Skeletal muscle cell (primary cell): ENCODE measurements around the gene MGAT3.

Experiments used
- DNase-seq: peaks from one replicate; pipeline ENCODE4 v3.0.0-alpha.2; 2010; ENCODE audit warnings: low read depth
- H3K4me3 ChIP-seq: 2 replicates; pipeline ENCODE4 v1.5.1; 2011; ENCODE audit warnings: low read depth, mild to moderate bottlenecking, control low read depth, low read length, moderate library complexity

MGAT3 gene

DNA sequence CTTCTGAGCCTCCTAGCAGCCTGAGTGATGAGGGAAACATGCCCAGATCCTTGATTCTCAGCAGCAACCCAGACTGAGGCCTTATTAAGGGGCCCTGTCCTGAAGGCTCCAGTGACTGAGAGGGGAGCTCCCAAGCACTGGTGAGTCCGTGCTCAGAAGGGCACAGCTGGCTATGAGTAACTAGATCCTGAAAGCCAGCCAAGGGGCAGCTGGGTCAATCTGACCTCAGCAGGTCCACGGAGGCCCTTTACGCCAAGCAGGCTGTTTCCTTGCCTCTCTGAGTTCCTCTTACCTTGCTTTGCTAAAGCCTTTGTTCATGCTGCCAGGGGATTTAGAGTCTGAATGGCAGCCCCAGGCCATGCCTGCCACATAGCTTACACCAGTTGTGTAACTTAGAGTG, 26.0 kb downstream of the MGAT3 start:
- DNase-seq, result no peak
- no peak overlapping the region for H3K4me3 ChIP-seq

DNA sequence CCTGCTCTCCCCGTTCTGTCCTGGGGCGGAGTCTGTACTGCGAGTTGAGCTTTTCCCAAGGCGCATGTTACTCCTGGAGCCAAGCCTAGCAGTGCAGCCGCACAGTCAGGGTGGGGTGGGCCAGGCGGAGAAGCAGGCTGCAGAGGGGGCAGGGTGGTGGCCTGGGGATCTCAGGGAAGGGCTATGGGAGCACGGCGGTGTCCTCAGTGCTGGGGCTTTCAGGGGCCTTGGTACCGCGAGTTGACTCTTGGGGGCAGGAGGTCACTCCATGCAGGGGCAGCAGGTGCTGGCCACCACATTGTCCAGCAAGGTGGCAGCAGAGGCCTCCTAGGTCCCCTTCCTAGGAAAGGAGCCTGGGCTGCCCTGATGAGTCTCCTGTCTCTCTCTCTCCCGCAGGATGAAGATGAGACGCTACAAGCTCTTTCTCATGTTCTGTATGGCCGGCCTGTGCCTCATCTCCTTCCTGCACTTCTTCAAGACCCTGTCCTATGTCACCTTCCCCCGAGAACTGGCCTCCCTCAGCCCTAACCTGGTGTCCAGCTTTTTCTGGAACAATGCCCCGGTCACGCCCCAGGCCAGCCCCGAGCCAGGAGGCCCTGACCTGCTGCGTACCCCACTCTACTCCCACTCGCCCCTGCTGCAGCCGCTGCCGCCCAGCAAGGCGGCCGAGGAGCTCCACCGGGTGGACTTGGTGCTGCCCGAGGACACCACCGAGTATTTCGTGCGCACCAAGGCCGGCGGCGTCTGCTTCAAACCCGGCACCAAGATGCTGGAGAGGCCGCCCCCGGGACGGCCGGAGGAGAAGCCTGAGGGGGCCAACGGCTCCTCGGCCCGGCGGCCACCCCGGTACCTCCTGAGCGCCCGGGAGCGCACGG, 30.4 kb downstream of the MGAT3 start:
- DNase-seq, result no peak
- H3K4me3 ChIP-seq, result no peak overlapping the region

DNA sequence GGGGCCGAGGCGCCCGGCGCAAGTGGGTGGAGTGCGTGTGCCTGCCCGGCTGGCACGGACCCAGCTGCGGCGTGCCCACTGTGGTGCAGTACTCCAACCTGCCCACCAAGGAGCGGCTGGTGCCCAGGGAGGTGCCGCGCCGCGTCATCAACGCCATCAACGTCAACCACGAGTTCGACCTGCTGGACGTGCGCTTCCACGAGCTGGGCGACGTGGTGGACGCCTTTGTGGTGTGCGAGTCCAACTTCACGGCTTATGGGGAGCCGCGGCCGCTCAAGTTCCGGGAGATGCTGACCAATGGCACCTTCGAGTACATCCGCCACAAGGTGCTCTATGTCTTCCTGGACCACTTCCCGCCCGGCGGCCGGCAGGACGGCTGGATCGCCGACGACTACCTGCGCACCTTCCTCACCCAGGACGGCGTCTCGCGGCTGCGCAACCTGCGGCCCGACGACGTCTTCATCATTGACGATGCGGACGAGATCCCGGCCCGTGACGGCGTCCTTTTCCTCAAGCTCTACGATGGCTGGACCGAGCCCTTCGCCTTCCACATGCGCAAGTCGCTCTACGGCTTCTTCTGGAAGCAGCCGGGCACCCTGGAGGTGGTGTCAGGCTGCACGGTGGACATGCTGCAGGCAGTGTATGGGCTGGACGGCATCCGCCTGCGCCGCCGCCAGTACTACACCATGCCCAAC, 31.2 kb downstream of the MGAT3 start:
- no peak for DNase-seq
- no peak overlapping the region for H3K4me3 ChIP-seq

DNA sequence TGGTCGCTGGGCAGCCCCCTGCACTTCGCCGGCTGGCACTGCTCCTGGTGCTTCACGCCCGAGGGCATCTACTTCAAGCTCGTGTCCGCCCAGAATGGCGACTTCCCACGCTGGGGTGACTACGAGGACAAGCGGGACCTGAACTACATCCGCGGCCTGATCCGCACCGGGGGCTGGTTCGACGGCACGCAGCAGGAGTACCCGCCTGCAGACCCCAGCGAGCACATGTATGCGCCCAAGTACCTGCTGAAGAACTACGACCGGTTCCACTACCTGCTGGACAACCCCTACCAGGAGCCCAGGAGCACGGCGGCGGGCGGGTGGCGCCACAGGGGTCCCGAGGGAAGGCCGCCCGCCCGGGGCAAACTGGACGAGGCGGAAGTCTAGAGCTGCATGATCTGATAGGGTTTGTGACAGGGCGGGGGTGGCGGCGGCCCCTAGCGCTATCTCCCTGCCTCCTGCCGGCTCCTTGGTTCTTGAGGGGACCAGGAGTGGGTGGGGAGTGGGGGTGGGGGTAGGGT, 31.8 kb downstream of the MGAT3 start:
- DNase-seq, result no peak
- H3K4me3 ChIP-seq, result no peak overlapping the region

DNA sequence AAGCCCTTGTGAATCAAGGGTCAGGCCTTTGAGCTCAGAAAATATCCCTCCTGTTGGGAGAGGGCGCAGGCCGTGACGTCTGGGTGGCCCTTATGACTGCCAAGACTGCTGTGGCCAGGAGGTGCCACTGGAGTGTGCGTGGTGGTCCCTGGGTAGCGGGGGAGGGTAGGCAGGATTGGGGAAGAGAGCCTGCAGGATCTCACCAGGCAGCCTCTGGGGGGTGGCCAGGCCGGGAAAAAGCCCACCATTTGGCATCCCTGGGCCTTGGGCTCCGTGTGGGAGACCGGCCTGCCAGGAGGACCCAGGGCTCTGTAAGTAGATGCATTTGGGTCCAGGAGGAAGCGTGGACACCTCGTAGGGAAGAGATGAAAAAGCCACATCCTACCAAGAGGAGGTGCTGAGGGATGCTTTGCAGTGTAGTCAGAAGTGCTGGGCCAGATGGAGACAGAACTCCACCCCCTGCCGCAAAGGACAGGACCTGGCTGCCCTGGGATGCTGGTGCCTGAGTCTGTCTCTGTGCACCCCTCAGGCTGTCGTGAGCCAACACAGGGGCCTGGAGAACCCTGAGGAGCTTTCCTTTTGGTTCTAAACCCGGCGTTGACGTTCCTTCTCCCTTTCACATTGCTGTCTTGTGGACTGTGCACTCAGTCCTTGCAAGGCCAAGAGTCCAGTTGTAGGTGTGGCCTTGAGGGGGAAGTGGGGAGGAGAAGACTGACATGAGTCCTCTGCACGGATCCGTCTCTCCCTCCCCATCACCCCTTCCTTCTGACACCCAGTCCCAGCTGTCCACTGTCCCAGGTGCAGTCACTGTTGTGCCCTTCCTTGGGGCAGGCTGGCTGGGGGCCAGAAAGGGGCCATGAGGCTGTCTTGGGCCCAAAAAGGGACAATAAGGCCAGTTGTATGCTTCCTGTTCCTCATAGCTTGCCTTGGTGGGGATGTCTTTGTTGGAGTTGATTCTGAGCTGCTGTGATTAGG, 32.6 kb downstream of the MGAT3 start:
- DNase-seq, result no peak

DNA sequence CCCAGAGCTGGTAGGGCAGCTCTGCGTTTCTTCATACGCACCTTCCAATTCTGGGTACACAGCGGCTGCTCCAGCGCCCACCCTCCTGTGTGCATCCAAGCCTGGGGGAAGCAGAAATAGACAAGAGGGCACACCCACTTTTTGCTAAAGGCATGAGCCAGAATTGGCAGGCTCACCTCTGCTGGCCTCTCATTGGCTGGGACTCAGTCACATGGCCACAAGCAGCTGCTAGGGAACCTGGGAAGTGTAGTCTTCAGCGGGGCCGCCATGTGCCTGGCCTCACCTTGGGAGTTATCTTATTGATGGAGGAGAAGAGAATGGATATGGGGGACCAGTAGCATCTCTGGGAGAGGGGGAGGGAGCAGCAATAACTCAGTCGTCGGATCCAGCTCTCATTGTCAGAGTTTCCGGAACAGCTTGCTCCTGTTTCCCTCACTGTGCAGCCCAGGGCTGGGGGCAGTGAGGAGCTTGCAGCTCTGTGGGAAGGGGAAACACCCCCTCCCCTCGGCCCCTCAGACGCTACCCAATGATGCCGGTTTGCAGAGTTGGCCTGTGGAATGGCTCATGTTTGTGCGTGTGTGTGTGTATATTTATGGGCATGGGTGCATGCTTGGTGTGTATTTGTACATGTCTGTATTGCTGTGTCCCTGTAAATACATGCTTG, 33.5 kb downstream of the MGAT3 start:
- H3K4me3 ChIP-seq, result no peak overlapping the region
- no peak for DNase-seq

More for the DNA sequence above, 32.6 kb downstream of the MGAT3 start:
- H3K4me3 ChIP-seq, result no peak overlapping the region

DNA sequence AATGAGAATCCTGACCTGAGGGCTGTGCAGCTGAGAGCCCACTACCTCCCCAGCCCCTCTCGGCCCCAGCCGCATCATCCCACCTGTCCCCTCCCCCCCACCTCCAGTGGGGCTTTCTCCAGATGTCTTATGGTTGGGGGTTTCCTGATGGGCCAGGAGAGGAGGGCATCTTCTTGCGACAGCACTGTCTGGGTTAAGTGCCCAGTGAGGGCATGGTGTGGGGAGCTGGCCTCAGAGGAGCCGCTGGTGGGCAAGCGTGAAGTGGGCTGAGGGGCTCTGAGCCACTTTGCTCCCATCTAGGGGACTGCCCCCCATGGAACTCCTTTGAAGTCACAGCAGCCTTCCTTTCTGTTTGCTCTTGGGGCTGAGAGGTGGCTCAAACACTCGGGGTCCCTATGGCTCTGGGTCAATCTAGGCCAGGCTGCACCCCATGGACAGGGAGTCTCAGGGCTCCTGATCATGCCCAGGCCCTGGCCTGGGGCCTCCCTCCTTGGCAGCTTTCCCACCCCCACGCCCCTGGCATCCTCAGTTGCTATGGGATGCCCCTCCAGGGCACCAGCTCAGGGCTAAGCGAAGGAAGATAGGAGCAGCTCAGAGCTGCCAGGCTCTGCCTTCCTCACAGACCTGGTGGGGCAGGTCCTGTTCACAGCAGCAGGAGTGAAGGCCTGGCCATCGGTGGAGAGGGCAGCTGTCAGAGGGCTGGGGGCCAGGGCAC, 34.3 kb downstream of the MGAT3 start:
- no peak for DNase-seq
- H3K4me3 ChIP-seq, result no peak overlapping the region

DNA sequence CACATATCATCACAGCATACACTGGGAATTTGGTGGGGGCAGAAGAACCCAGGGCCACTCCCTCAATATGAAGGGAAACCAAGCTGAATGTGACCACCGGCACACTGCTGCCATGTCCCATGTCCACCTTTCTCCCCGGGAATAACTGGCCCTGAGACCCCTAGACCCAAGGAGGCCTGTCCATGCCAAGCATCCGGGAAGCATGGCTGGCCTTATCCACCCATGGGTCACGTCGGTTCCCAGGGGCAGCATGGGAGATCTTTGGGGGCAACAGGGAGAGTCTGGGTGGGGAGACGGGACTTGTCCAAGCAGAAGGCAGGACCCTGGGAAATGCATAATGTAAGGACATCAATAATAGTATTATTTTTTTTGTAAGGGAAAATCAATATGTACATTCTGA, 34.9 kb downstream of the MGAT3 start:
- no peak overlapping the region for H3K4me3 ChIP-seq
- no peak for DNase-seq

DNA sequence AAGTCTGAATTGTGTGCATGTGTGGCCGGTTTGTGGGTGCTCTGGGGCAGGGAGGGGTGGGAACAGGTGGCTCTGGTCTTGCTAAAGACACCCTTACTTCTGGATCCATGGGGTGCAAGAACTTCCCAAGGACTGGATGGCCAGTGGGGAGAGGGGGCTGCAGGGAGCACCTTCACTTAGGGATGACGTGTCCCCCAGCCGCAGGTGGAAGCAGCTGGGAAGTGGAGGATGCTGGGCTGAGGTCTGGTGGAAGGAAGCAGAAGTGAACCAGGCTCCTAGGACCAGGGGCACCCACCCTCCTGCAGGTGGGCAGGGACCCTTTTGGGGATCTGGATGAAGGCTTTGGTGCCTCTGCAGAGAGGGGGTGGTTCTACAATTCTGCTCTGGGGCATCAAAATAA, 35.4 kb downstream of the MGAT3 start:
- DNase-seq, result no peak
- H3K4me3 ChIP-seq, result no peak overlapping the region

DNA sequence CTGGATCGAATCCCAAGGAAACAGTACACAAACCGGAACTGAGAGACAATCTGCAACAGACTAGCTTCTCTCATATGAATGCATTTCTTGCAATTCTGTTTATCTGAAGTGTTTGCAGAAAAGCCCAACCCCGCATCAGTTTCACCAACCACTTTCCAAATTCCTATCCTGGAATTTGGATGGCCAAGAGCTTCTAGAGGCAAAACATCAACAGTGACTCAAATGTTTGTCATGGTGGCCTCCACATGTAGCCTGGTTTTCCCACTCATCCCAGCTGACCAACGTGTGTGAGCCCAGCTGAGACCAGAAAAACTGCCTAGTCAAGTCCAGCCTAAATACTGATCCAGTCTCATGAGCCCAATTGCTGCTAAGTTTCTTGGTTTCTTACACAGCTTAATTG, 36.9 kb downstream of the MGAT3 start:
- H3K4me3 ChIP-seq, result no peak overlapping the region
- DNase-seq, result no peak

DNA sequence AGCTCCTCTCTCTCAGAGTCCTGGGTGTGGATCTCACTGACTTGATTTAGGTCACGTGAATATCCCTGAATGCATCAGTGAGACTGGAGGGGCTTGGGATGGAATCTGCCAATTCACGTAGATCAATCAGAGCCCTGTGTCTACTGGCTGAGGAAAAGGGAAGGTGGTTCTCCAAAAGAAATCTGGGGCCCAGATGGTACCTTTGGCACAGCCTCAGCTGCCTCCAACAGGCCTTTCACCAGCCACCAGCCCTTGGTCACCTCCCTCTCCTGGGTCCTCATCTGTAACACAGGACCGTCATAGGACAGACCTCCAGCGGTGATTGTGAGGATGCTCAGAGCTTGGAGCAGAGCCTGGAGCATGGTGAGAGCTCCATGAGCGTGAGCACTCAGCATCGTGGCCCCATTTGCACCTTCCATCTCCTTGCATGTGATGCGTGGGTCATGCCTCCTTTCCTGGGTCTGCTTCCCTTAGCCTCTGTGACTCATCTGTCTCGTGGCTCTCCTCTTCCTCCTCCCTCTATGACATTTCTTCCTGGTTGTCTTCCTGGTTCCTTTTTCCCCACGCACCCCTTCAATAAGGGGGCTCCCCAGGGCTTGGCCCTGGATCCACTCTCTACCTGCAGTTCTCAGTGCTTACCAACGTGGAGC, 37.8 kb downstream of the MGAT3 start:
- H3K4me3 ChIP-seq, result no peak overlapping the region
- DNase-seq, result no peak

DNA sequence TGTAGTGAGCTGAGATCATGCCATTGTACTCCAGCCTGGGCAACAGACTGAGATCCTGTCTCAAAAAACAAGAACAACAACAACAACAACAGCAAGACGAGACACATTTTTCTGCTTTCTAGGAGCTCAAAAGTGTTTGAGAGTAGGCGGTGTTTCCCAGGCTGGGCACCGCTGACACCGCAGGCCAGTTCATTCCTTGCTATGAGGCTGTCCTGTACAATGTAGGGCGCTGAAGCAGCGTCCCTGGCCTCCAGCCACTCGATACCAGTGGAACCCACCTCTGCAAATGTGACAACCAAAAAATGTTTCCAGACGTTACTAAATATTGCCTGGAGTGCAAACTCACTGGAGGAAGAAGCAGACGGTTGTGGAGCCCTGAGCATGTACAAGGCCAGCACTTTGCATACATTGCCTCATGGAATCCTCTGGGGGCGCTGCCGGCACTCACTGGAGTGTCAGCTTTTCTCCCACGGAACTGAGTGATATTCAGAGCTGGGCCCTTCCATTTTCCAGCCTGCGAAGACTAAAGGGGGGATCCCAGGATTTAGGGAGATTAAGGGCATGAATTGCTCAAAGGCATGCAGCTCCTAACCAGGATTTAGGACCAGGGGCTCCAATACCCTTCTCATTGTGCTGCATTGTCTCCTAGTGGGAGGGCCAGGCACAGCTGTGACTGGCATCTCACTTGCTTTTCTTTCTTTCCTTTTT, 39.5 kb downstream of the MGAT3 start:
- no peak for DNase-seq
- no peak overlapping the region for H3K4me3 ChIP-seq

DNA sequence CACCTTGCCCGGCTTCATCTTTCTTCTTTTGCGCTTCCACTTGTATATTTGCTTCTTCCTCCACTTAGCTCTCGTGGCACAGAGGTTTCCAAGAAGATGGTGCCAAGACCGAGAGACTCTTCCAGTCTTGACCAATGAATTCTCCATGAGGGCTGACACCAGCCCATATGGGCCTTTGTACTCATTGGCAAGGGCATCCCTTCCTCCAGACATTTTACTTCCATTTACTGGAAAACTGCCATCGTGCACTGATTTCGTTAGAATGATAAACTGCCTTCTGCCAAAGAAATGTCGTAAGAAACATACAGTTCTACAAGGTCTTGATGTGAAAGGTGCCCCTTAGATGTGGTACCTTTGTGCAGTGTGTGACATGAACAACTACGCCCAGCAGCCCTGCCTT, 40.6 kb downstream of the MGAT3 start:
- H3K4me3 ChIP-seq, result no peak overlapping the region
- DNase-seq, result no peak

DNA sequence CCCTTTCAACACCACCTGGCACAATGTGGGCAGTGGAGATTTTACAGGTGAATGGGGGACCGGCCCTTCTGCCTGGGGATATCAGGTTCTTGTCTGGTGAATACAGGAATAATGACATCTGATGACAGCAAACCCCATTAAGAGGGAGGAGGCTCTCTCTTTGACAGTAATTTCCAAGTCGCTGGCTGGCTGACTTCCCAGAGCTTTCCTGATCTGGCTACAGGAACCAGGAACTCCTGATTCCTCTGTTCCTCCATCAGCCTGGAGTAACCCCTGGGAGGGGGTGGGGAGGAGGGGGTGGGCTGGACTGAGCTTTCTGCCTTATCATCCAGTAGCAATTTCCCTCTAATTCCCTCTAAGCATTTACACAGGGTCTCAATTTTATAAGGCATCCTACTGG, 41.6 kb downstream of the MGAT3 start:
- no peak overlapping the region for H3K4me3 ChIP-seq
- no peak for DNase-seq

DNA sequence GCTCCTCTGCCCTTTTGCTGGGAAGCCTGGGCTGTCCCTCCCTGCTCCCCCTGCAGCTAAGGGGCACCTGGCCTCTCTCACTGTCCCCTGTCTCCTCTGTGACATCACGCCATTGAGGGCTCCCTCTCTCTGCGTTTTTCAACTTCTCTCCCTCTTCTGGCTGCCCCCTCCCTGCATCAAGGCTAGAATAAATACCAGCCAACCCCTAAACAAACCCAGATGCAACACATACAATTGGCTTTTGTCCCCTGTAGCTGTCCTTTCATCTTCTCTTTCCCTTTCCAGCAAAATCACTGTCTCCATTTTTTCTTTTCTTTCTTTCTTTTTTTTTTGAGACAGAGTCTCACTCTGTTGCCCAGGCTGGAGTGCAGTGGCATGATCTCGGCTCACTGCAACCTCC, 42.0 kb downstream of the MGAT3 start:
- DNase-seq, result no peak
- no peak overlapping the region for H3K4me3 ChIP-seq

DNA sequence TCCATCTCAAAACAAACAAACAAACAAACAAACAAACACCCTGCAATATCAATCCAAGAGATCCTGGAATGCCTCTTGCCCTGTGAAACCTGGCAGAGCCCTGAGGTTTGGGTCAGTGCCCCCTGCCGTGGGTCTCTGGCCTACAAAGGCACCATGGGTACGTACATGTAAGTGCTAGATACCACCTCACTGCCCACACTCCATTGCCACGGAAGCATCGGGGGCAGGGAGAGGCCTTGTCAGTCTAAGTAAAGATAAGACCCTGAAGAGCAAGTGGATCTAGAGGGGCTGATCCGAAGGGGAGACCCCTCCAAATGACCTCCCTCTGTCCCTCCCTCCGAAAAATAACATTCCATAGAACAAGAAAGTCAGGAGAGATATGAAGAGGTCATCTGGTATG, 43.3 kb downstream of the MGAT3 start:
- no peak for DNase-seq
- no peak overlapping the region for H3K4me3 ChIP-seq

DNA sequence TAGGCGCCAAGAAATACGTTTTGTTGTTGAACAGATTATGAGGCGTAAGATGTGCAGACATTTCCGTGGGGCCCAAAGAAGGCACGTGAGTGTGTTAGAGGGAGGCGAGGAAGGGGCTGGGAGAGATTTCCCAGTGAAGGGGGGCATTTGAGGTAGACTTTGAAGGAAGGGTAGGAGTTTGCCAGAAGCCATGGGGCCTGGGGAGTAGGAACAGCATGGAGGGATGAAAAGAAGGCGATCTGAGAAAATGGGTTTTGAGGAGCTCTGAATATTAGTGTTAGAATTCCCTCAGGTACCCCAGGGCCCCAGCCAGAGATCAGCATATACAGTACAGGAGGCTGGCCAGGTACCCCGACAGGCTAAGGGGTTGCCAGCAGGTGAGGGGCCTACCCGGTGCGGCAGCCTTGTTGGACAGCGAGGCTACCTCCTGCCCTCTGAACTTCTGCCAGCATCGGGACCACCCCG, 44.9 kb downstream of the MGAT3 start:
- no peak for DNase-seq

More for the DNA sequence above, 44.9 kb downstream of the MGAT3 start:
- H3K4me3 ChIP-seq, result peak overlapping the region; percentile 81
